Ovary (tissue), 3 donors: ENCODE data around the gene DYDC1.

Experiments used
- EP300 ChIP-seq: sonication (generic); formaldehyde crosslinking; IDR thresholded peaks from one replicate; pipeline ENCODE4 v1.6.1; 2017; ENCODE audit warnings: antibody characterized with exemption
- TF ChIP-seq, protein P1 (sequence below), 3 donors: fragments of 450-650 bp in 2 of 3; fragments of 200-600 bp in 1 of 3; IDR thresholded peaks; one replicate each; pipeline versions ENCODE4 v1.5.1 to v1.8.0; 2016 to 2022; ENCODE audit warnings: antibody characterized with exemption in 3 of 3, mild to moderate bottlenecking in 1 of 3
- donor health status: DM: no; HTN: no; CAD: no.

DNA sequence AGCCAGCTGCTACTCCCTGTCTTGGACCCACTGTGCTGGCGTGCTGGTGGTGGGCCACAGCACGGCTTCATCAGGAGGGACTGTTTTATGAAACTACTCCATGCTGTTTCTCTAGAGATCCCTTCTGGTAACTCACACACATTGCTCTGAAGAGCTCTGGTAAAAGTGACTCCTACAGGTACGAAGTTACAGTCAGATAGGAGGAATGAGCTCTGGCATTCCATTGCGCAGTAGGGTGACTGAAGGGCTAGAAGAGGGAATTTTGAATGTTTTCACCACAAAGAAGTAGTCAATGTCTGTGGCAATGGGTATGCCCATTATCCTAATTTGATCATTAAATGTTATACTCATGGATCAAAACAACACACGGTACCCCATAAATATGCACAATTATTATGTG is 67.7 kb downstream of the DYDC1 start:
- TF ChIP-seq, protein P1, sequence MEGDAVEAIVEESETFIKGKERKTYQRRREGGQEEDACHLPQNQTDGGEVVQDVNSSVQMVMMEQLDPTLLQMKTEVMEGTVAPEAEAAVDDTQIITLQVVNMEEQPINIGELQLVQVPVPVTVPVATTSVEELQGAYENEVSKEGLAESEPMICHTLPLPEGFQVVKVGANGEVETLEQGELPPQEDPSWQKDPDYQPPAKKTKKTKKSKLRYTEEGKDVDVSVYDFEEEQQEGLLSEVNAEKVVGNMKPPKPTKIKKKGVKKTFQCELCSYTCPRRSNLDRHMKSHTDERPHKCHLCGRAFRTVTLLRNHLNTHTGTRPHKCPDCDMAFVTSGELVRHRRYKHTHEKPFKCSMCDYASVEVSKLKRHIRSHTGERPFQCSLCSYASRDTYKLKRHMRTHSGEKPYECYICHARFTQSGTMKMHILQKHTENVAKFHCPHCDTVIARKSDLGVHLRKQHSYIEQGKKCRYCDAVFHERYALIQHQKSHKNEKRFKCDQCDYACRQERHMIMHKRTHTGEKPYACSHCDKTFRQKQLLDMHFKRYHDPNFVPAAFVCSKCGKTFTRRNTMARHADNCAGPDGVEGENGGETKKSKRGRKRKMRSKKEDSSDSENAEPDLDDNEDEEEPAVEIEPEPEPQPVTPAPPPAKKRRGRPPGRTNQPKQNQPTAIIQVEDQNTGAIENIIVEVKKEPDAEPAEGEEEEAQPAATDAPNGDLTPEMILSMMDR (IDR thresholded peaks at IDR 0.05), result no peak
- TF ChIP-seq EP300, result no peak
